HG03575 (cell line): ENCODE data around the gene CNTNAP1.
"Not testable (repeated sequence)": the region's sequence is repeated elsewhere in the genome, so short reads cannot be mapped to it uniquely, and the experiment has no call there.

Source experiments
- ATAC-seq: cut with Tn5 transposase; IDR thresholded peaks from one replicate; pipeline ENCODE4 v1.9.1; 2021; ENCODE audit not compliant: unreplicated experiment, insufficient number of reproducible peaks, low FRiP score; ENCODE audit errors: extremely low read depth

The CNTNAP1 gene

GRCh38 chr17:42681976-42682721, at the start of gene CNTNAP1:
Gene CNTNAP1, plus strand, starts transcription at chr17:42682531. Its CDS starts 299 bp downstream, at chr17:42682830.
- no peak for ATAC-seq

- ATAC-seq = no peak
Measured at GRCh38 chr17:42632949-42633444, 49.3 kb upstream of the CNTNAP1 start.

GRCh38 chr17:42639525-42640113, 42.7 kb upstream of the CNTNAP1 start:
- no peak for ATAC-seq

- no peak for ATAC-seq
Measured at GRCh38 chr17:42640121-42640520, 42.2 kb upstream of the CNTNAP1 start.

GRCh38 chr17:42642336-42642735, 40.0 kb upstream of the CNTNAP1 start:
- ATAC-seq = no peak

DNA sequence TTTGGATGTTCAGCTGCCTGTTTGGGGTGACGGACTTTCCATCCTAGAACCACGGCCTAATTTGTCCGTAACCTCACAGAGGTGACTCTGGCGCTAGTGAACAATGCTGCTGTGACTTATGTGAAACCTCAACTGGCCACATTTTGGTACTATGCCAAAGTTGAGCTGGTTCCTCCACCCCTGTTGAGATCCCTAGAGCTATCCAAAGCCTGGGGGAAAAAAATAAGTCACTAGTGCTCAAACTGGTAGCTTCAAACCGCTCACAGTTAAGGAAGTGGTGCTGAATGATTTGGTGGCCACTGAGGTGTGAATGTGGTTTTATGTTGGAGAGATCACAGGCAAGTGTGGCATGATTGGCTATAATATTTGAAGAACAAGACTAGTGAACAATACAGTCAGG, 34.6 kb upstream of the CNTNAP1 start:
- ATAC-seq = no peak

DNA sequence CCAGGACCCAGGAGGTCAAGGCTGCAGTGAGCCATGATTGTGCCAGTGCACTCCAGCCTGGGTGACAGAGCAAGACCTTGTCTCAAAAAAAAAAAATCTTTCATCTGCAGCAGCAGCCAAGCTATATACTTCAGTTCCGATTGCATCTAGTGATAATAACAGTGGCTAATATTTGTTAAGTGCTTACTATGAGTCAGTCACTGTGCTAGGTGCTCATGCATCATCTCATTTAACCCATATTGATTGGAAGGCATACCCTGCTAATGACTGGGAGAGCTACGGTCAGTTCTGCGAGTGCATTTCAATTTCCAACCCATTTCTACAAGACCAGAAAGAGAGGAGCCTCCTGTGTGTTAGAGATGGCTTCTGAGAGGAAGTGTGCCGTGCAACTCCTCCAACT, 30.9 kb upstream of the CNTNAP1 start:
- ATAC-seq = no peak

- no peak for ATAC-seq
Measured at GRCh38 chr17:42653179-42654124, 28.9 kb upstream of the CNTNAP1 start.

GRCh38 chr17:42655528-42655927, 26.8 kb upstream of the CNTNAP1 start:
- no peak for ATAC-seq

GRCh38 chr17:42657824-42658588, 24.3 kb upstream of the CNTNAP1 start:
- no peak for ATAC-seq

GRCh38 chr17:42659079-42659931, 23.0 kb upstream of the CNTNAP1 start, which contains the start of gene TUBG2:
Gene TUBG2, plus strand, starts transcription at chr17:42659284. Its CDS starts 220 bp downstream, at chr17:42659504.
- no peak for ATAC-seq

DNA sequence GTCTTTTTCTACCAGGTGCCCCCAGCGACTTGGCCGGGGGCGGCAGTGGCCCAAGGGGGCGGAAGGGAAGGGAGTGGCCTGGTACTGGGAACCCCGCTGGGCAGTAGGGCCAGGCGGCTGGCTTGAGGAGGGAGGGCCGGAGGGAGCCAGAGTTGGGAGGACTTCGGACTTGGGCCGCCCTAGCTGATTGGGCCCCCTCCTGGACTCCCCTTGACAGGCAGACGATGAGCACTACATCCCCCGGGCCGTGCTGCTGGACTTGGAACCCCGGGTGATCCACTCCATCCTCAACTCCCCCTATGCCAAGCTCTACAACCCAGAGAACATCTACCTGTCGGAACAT, 22.4 kb upstream of the CNTNAP1 start:
- not testable (repeated sequence) for ATAC-seq

DNA sequence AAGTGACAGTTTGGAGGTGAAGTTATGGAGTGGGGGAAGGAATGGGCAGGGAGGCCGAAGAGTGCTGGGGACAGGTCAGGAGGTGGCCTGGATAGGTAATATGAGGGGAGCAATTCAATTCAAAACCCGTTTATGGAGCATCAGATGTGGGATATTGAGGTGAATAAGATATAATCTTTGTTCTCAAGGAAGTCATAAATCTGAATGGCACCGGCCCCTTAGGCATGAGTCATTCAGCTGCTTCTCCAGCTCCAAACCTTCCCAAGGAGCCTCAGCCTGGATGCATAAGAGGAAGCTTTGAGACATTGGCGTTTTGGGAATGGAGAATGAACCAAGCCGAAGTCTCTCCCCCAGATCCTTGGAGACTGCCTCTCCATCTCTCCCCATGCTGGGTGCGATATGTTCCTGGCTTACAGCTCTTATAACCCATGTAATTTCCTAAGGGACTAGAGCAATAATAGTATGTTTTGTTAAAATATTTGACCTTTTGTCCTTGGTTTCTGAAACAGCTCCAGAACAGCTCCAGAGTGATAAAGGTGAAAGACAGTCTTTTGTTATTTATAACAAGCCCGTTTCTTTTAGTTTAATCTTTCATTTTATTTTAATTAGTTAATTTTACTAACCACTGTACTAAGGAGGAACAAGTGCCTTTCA, 21.5 kb upstream of the CNTNAP1 start:
- ATAC-seq = no peak

- ATAC-seq = no peak
Measured at GRCh38 chr17:42665581-42666001, 16.7 kb upstream of the CNTNAP1 start.

DNA sequence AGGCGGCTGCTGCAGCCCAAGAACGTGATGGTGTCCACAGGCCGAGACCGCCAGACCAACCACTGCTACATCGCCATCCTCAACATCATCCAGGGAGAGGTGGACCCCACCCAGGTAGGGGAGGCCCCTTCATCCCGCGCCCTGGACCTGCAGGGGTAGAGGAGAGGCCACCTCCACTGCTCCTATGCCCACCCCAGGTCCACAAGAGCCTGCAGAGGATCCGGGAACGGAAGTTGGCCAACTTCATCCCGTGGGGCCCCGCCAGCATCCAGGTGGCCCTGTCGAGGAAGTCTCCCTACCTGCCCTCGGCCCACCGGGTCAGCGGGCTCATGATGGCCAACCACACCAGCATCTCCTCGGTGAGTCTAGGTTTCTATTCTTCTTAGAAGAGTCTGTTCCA, 16.2 kb upstream of the CNTNAP1 start:
- ATAC-seq = not testable (repeated sequence)

GRCh38 chr17:42667088-42667951, 15.0 kb upstream of the CNTNAP1 start:
- ATAC-seq = no peak

GRCh38 chr17:42669705-42669976, 12.7 kb upstream of the CNTNAP1 start:
- ATAC-seq = no peak
